Esophagus squamous epithelium (tissue), 5 donors: ENCODE measurements around the gene TMEM255B. TPM values are rescaled to one million over a fixed set of nuclear protein-coding genes. Genes with fewer than 3 reads are reported as not detected.

Experiments used
- DNase-seq: peaks from one replicate; lab custom pipeline; 2025; lab: John Stamatoyannopoulos, UW
- H3K27ac ChIP-seq, 4 donors: fragments of 200-600 bp; sonication (generic); one replicate each; pipeline ENCODE4 v1.5.1; 2016 to 2019; ENCODE audit warnings: mild to moderate bottlenecking in 1 of 4
- H3K27me3 ChIP-seq, 4 donors: fragments of 200-600 bp; sonication (generic); 1 replicate in 3 of 4; 2 replicates in 1 of 4; pipeline versions ENCODE4 v1.5.1 to v1.6.0; 2017 to 2021; ENCODE audit warnings: antibody characterized with exemption in 1 of 4
- H3K36me3 ChIP-seq, 3 donors: fragments of 200-600 bp; sonication (generic); one replicate each; pipeline ENCODE4 v1.5.1; 2016 to 2019
- H3K4me1 ChIP-seq, 3 donors: fragments of 200-600 bp; sonication (generic); one replicate each; pipeline ENCODE4 v1.5.1; 2017 to 2019
- H3K4me3 ChIP-seq, 4 donors: fragments of 200-600 bp; sonication (generic); 1 replicate in 3 of 4; 2 replicates in 1 of 4; pipeline ENCODE4 v1.5.1; 2016 to 2019; ENCODE audit warnings: mild to moderate bottlenecking in 2 of 4, moderate library complexity in 1 of 4
- H3K9me3 ChIP-seq, 3 donors: fragments of 200-600 bp; sonication (generic); one replicate each; pipeline ENCODE4 v1.5.1; 2016 to 2019
- CTCF ChIP-seq, 6 experiments: fragments of 450-650 bp in 4 of 6; fragments of 200-600 bp in 2 of 6; sonication (generic) in 2 of 6; IDR thresholded peaks; one replicate each; pipeline ENCODE4 v1.5.1; 2016 to 2019; ENCODE audit warnings: antibody characterized with exemption in 6 of 6, mild to moderate bottlenecking in 4 of 6, moderate library complexity in 4 of 6
- POLR2A ChIP-seq, 4 donors: fragments of 450-650 bp; IDR thresholded peaks; one replicate each; pipeline ENCODE4 v1.6.1; 2017; ENCODE audit warnings: antibody characterized with exemption in 4 of 4, mild to moderate bottlenecking in 4 of 4, moderate library complexity in 3 of 4
- WGBS, 2 donors: methylation state at CpG; one replicate each; pipeline ENCODE4 v1.1.5; 2018; 5-methylcytosine and 5-hydroxymethylcytosine counted together
- intact Hi-C: fragments of 100-400 bp; cut with DNase I; formaldehyde crosslinking; loops from one replicate; pipeline ENCODE4 v1.15.0; 2022
- total RNA-seq, 4 donors: library from RNA; depleted of rRNA; stranded (reverse); fragments of >200 nt; gene quantifications; one replicate each; pipeline ENCODE4 v1.1.0, GENCODE V29; 2016
- donor health status: DM: yes; HTN: yes; CAD: no.

Gene TMEM255B
- total RNA-seq, 4 donors from 2014 or later: 0.30 to 9.2 (median 3.2) TPM; not detected in 1

DNA sequence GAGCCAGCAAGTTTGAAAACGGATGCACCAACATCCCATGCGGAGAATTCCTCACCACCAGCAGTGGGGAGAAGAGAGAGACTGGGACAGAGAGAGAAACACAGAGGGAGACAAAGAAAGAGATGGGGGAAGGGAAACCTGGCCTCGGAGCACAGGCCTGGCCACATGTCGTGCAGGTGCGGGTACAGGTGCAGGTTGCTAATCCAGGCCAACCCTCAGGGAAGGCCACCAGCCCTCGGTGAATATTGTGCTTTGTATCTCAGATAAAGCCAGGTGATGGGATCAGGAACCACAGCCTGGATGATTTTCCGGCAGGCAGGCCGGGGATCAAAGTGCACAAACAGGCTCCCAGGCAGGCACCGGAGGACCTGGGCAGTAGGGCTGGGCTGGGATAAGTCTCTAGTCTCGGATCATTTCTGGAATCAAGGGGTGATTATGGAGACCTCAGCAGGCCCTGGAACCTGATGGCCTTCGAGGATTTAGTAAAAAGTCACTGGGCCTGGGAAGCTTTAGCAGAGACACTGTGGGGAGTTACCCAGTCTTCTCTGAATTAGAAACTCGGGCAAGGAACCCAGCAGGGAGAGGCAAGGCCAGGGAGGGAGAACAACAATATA, 101.1 kb downstream of the TMEM255B start:
- peaks cover 62 to 90% (median 63%) of the 10 kb centered on the region in 3 donors for H3K4me1 ChIP-seq
- no peaks in the 10 kb centered on the region for H3K9me3 ChIP-seq
- TF ChIP-seq POLR2A (IDR thresholded peaks at IDR 0.05) (no peak), CTCF (IDR thresholded peaks at IDR 0.05) (no peak)
- peak overlapping the region in 3 of 4 donors; percentile 63 to 92 (median 88) for H3K27ac ChIP-seq
- no peaks in the 10 kb centered on the region for H3K36me3 ChIP-seq
- WGBS, 2 donors: 60 to 66% methylated on average over 6 to 12 of the region's 12 CpGs
- DNase-seq: no peak
- H3K27me3 ChIP-seq: peaks cover 0 to 10% (median 0%) of the 10 kb centered on the region in 4 donors
- intact Hi-C loops: no loop called here
- H3K4me3 ChIP-seq: no peak overlapping the region

GRCh38 chr13:113860665-113861432, 101.8 kb downstream of the TMEM255B start:
- H3K4me1 ChIP-seq: peaks cover 55 to 83% (median 56%) of the 10 kb centered on the region in 3 donors
- H3K4me3 ChIP-seq: peak overlapping the region in 1 of 4 donors; percentile 96

DNA sequence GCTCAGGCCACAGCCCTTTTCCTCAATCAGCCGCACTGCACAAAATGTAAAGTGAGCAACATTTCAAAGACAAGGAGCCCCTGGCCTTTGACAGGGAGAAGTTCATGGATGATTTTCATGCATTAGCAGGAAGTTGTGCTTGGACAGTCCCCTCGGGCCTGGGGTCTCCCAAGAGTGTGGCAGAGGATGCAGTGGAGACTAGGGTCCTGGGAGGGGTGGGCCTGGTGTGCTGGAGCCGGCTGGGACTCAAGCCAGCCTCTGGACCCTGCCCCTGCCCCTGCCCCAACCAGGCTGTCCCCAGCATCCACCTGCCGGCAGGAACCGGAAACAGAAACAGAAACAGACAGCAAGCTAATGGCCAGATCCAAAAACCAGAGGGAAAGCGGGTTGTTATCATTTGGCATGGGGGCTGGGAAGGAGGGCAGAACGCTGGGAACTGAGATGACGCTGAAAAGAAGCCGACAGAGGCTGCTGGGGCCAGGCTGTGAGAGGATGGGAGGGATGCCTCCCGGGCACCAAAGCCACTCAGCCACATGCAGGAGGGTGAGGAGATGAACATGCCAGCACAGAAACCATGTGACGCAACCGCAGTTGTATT, 102.5 kb downstream of the TMEM255B start:
- H3K36me3 ChIP-seq: no peaks in the 10 kb centered on the region
- peak overlapping the region; percentile 4 to 92 (median 78) for H3K27ac ChIP-seq
- peak overlapping the region in 3 of 4 donors; percentile 67 to 96 (median 75) for H3K4me3 ChIP-seq
- no peaks in the 10 kb centered on the region for H3K9me3 ChIP-seq
- H3K27me3 ChIP-seq: peaks cover 0 to 10% (median 0%) of the 10 kb centered on the region in 4 donors
- intact Hi-C loops: no loop called here
- peaks cover 49 to 76% (median 52%) of the 10 kb centered on the region in 3 donors for H3K4me1 ChIP-seq
- 33 to 52% methylated on average over 7 to 8 of the region's 12 CpGs for WGBS, 2 donors
- TF ChIP-seq POLR2A (IDR thresholded peaks at IDR 0.05) (no peak), CTCF (IDR thresholded peaks at IDR 0.05) (no peak)
- no peak for DNase-seq

More at GRCh38 chr13:113860665-113861432, 101.8 kb downstream of the TMEM255B start:
- no peaks in the 10 kb centered on the region for H3K36me3 ChIP-seq
- no peak for TF ChIP-seq POLR2A (IDR thresholded peaks at IDR 0.05)
- no peak for TF ChIP-seq CTCF (IDR thresholded peaks at IDR 0.05)
- peaks cover 0 to 10% (median 0%) of the 10 kb centered on the region in 4 donors for H3K27me3 ChIP-seq
- no peak for DNase-seq
- H3K27ac ChIP-seq: peak overlapping the region; percentile 5 to 92 (median 78)
- intact Hi-C loops: no loop called here
- H3K9me3 ChIP-seq: no peaks in the 10 kb centered on the region
- WGBS, 2 donors: 50 to 81% methylated on average over 6 to 14 of the region's 15 CpGs

GRCh38 chr13:113862191-113862930, 103.3 kb downstream of the TMEM255B start:
- DNase-seq: no peak
- no peak for TF ChIP-seq POLR2A (IDR thresholded peaks at IDR 0.05)
- peaks cover 41 to 68% (median 47%) of the 10 kb centered on the region in 3 donors for H3K4me1 ChIP-seq
- H3K27me3 ChIP-seq: peaks cover 0 to 10% (median 0%) of the 10 kb centered on the region in 4 donors
- peak overlapping the region; percentile 63 to 96 (median 71) for H3K4me3 ChIP-seq
- no peaks in the 10 kb centered on the region for H3K36me3 ChIP-seq
- WGBS, 2 donors: 36 to 39% methylated on average over 13 to 18 of the region's 31 CpGs
- peak overlapping the region; percentile 85 to 92 (median 90) for H3K27ac ChIP-seq
- H3K9me3 ChIP-seq: no peaks in the 10 kb centered on the region
- intact Hi-C loops: no loop called here

- Histone ChIP-seq H3K36me3 (no peaks in the 10 kb centered on the region), H3K27ac (peak overlapping the region; percentile 85 to 92 (median 90)), H3K27me3 (peaks cover 0 to 10% (median 0%) of the 10 kb centered on the region in 4 donors), H3K9me3 (no peaks in the 10 kb centered on the region), H3K4me1 (peaks cover 34 to 61% (median 41%) of the 10 kb centered on the region in 3 donors), H3K4me3 (peak overlapping the region; percentile 63 to 96 (median 71))
- no peak for DNase-seq
- intact Hi-C loops: no loop called here
- peak in 1 of 4 donors; percentile 27 for TF ChIP-seq POLR2A (IDR thresholded peaks at IDR 0.05)
- no peak for TF ChIP-seq CTCF (IDR thresholded peaks at IDR 0.05)
- 0% methylated on average over 2 of the region's 60 CpGs; no CpG with 5 or more reads in 1 of the 2 donors for WGBS, 2 donors
Observed at GRCh38 chr13:113862931-113863523, 104.0 kb downstream of the TMEM255B start.
